Putamen (tissue), 1 donor: ENCODE results near the gene TADA2B.

ENCODE experiments used
- DNase-seq: peaks from one replicate; pipeline ENCODE4 v3.0.0-alpha.2; 2016; ENCODE audit warnings: low spot score

TADA2B gene

DNA sequence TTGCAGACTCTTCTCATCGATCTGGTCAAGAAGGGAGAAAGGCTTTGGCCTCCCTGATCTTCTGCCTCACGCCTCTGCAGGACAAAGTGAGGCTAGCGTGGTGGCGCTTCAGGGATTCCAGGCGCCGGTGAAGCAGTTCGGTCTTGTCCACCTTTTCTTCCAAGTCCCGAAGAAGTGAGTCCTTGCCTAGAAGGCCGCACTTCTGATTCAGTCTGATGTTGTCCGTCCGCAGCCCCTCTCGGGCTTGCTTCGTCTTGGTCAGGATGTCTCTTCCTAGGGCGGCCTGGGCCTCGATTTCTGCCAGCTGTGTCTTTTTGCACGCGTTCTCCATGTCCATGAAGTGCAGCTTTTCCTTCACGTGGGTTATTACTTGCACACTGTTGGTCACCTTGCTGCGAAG, 1.9 kb upstream of the TADA2B start:
- DNase-seq = no peak

DNA sequence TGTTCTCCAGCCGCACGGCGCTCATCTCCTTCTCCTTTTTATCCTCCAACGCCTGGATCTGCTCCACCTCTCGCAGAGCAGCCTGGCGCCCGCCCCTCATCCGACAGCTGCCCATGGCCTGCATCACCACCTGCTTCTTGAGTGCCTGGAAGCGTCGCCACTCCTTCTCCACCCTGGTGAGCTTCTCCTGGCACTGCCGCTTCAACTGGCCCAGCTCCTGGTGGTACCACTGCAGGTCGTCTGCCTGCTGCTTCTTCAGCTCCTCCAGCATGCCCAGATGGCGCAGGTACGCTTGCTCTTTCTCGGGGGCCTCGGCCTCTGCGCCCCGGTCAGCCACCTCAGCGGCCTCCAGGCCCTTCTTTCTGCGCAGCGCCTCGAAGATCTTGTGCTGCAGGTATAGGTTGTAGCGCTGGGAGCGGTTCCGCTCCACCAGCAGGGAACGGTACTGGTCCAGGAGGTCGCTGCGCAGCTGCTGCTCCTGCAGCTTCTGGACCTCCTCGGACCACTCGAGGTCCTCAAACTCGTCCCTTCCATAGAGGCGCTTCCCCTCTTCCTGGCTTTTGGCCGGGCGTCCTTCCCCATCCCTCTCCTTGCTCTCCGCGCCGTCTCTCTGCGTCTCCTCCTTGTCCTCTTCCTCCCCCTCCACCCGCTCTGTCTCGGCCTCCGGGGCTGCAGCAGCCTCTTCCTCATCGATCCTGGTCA, 1.2 kb upstream of the TADA2B start:
- no peak for DNase-seq

DNA sequence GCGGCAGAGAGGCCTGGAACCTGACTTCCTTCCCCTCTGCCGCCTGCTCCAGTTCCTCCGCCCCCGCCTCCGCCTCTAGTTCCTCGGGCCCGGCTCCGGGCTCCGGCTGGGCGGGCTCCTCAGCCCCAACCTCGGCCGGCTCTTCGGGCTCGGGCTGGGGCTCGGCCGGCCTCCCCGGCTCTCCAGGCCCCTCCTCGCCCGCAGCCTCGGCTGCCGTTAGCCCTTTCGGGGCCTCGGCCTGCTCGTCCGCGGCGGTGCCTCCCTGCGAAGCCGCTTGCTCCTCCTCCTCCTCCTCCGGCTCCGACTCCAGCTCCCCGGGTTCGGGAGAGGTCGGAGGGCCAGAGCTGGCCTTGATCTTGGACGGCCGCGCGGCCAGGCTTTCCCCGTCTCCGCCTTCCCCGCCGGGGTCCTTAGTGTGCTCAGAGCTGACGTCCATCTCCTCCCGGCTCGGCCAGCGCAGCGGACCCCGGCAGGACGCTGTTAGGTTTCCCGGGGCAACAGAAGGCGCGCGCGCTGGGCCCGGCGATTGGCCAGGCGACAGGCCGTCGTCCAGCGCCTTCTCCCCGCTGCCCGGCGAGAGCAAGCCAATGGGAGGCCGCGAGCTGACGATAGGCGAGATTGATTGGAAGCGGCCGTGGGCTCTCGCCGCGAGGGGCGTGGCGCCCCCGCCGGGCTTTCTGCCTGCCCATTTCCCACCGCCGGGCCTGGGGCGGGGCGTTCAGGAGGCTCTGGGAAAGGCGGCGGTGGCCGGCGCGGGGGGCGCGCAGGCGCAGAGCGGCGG, 479 bp upstream of the TADA2B start:
- DNase-seq = peak; percentile 98

DNA sequence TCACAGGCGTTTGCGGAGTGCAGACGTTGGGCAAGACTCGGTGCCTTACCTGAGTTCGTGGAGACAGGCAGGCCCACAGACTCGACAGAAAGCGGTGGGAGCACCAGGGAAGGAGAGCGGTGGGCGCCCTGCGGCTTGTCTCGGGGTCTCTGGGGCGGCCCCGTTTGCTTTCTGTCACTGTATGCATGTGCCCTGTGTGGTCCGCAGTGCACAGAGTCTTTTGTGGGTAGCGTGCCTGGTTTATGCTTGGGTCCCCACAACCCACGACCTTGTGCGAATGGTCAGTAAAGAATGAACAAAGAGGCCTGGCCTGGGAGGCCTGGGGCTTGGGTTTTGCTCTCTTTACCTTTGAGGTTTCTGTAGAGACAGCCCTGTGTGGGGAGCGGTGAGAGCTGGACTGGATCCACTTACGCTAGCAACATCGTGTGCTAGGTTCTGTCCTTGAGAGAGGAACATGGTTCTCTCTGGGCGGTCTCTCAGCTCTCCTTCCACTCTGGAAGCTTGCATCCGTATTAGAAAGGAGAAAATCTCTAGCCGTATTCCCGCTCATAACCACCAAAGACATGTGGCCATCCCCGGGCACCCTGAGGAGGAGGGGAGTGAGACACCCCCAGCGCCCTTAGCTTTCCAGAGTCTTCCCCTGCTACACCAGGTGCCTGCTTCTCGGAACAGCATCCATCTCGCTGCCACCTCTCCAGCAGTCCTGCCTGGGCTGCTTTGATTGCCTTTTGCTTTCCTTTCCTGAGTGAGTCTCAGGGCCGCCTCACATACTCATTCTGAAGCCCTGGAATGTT, 1.2 kb downstream of the TADA2B start:
- DNase-seq = no peak

DNA sequence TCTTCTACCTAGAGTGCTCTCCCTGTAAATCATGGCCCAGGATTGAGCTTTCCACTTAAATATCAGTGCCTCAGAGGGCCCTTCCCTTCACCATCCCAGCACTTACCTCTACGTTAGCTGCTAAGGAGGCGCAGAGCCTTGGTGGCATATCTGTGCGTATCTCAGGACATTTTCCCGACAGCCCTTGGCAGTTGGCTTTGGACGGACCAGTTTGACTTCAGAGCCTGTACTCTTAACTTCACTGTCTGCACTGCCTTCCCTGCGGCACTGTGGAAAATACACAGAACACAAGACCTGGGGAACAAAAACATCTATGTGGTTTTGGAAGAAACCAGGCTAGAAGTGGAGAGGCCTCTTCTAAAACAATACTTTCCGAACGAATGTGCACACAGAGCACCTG, 2.4 kb downstream of the TADA2B start:
- DNase-seq = no peak

DNA sequence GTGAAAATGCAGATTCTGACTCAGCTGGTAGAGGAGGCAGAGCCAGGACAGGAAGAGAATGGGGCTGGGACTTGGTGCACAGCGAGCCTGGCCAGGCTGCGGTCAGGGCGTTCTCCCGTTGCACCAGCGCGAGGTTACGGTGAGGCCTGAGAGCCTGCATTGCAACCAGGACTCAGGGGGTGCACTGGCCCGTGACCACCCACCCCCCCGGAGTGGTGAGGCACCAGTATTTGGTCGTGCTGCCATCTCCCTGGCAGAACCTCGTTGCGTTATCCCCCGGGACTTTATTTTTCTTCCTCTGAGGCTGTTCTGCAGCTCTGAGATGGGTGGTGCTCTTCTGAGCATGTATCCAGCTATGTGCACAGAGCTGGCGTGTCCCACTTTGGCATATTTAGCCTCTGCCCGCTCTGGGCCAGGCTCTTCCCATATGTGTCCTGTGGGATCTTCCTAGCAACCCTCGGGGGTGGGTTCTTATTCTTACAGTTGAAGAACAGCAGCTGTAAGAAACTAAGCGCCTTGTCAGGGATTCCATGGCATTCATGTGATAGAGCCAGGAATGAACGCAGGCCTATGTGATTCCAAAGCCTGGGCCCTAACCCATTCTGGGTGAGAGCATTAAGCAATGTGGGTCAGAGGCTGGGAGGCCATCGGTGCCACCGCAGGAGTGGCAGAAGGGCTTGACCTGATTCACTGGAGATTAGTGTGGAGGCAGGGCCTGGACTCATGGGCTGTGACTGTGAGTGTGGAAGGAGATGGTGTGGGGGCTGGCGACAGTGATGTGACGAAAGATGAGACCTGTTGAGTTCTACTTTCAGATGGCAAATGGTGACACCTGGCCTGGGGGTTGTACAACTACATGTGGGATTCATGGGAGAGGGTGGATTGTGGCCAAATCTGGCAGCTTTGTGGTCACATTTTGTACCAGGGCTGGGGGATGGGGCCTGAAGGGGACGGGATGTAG, 3.1 kb downstream of the TADA2B start:
- DNase-seq = no peak

DNA sequence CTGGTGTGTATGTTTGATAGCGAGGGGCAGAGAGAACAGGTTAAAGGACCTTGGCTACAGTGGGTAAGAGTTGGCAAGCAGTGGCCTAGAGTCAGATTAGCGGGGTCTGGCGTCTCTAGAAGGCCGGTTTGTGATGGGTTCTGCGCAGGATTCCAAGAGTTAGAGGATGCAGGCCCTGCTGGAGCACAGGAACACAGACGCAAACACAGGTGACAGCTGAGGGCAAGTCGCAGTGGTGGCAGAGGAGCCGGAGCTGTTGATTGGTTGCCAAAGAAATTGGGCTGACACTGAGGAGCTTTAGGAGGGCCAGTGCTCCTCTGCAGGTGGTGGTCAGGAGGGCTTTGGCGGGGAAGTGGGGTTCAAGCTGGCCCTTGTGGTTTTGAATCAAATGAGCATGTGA, 3.8 kb downstream of the TADA2B start:
- DNase-seq = no peak

DNA sequence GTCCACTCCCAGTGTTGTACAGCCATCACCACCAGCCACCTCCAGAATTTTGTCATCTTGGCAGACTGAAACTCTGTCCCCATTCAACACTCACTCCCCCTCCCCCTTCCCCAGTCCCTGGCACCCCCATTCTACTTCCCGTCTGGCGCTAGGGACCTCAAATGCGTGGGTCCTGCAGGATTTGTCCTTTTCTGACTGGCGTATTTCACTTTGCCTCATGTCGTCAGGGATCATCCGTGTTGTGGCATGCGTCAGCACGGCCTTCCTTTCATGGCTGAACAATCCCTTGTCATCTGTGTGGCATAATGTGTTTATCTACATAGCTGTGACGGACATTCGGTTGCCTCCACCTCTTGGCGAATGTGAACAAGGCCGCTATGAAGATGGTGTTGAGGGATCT, 5.5 kb downstream of the TADA2B start:
- no peak for DNase-seq

DNA sequence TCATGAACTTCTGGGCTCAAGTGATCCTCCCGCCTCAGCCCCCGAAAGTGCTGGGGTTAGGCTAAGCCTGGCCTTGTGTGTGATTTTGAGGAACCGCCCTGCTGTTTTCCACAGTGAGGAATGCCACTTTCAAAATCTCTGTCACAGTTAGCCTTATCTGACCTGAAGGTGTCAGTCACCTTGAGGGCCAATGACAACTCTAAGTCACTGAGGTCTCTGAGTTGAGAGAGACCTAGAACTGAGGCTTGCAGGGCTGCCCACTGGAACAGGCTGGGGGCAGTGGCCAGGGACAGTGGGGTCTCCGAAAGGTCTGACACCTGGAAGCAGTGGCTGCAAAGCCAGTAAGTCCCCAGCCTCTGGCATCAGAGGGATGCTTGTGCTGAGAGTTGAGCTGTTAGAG, 6.1 kb downstream of the TADA2B start:
- no peak for DNase-seq

DNA sequence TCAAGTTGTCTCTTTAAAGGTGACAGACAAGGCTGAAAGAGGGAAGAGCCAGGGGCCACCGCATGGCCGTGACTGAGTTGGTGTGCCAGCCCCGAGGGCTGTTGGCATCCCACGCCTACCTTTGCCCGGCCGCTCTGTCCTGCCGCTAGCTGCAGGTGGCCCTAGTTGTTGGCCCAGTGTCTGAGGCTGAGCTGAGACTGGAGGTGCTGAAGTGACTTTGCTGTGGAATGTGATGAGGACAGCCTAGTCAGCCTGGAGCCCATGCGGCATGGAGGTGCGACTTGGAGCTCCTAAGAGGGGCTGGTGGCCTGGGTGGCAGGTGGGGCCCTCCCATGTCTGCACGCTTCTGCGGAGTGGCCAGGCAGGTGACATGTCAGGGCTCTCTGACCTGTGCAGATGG, 6.6 kb downstream of the TADA2B start:
- no peak for DNase-seq

DNA sequence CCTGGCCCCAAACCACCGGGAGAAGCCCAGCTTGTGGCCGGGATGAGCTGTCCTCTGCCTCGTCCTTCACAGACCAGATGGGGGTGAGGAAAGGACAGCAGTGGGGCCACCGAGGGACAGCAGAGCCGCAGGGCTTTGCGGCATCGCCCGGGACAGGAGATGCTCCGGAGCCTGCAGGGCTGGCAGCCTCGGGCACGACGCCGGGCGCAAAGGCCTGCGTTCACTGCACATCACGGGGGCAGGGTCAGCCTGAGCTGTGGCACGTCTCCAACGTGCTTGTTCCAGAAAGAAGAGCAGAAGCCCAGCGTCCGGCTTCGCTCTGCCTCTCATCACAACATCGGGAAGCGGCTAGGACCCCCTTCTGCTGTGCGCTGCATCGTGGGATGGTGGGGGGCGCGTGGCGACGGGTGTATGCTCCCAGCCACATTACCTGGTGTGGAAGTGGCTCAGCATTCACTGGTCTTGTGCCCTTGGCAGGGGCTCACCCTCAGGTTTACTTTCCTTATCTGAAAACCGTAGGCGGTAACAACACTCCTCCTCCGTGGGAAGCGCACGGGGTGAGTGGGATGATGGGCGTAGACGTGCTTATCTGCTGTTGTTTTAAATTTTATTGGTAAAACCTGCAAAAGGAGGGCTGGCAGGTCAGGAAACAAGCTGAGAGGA, 7.4 kb downstream of the TADA2B start:
- DNase-seq = no peak

DNA sequence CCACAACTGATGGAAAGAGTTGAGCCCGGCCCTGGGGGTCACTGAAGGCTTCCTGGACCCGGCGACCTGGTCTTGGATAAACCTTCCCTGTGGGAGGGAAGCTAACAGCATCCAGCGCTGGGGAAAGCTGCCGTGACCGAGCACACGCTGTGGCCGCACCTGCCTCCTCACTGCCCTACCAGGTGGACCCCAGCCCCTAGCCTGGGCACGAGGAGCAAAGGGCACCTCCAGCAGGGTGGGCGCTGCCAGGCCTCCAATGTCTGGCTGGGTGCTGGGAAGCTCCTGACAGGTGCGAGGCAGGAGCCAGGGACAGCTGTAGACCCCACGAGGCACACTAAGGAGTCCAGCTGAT, 7.9 kb downstream of the TADA2B start:
- no peak for DNase-seq

DNA sequence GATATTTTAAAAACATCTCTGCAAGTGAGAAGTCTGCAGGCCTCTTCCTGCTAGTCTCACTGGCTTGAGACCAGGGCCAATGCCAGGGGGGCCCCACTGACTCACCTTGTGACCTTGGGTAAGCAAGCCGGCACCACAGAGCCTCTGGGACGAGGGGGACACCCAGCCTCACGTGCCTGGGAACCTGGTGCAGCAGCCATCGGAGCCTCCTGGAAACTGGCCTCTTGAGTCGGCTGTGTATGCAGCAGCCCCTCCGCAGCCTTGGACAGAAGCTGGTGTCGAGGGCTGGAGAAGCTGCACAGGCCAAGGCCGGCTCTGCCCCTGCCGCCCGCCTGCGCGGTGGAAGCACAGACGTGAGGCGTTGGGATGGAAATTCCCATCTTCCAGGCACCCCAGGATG, 8.7 kb downstream of the TADA2B start:
- DNase-seq = no peak

DNA sequence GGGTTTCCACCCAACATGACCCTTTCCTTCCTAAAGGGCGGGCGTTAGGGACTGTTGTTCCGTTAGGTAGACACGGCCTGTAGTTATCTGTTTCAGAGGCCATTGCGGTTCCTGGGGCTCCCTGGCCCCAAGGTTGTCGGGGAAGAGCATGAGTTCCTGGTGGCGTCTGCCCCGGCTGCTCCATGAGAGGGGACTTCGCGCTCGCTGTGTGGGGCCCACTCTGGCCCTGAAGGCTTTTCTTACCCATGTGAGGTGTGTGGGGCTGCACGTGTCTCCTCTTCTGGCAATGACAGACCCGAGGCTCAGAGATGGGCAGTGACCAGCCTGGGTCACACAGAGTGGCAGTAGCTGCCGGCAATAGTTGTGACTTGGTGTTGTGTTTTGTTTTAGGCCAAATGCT, 9.1 kb downstream of the TADA2B start:
- DNase-seq = no peak

DNA sequence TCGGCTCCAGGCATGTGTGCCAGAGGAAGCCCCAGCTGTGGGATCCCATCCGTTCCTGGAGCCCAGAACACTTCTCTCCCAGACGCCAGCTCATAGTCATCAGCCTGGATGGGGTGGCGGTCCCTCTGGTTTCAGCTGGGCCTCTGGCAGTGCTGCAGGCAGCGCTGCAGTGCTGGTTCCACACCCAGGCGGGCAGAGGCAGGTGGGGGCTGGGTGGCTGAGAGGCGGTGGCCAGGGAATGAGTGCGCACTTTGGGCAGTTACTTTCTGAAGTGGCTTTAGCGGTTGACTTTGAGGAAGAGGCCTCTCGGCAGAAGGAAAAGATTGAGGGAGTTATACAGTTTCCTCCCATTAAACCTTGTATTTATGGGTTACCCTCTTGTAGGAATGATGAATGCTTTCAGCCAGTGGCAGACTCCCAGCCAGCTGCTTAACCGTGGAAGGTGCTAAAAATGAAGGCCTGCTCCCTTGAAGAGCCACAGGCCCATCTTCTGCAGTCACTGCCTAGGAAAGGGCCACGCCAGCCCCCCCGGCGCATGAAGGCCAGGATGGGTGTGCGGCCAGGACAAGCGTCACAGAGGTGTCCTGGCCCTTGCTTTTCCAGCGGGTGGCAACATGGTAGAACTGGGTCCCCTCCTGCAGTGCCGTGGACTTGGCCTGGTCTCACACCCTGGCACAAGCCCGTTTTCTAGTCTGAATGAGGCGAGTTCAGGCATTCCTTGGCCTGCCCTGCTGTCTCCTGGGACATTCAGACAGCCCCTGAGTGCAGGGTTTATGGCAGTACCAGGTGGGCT, 9.9 kb downstream of the TADA2B start:
- DNase-seq = peak; percentile 37

DNA sequence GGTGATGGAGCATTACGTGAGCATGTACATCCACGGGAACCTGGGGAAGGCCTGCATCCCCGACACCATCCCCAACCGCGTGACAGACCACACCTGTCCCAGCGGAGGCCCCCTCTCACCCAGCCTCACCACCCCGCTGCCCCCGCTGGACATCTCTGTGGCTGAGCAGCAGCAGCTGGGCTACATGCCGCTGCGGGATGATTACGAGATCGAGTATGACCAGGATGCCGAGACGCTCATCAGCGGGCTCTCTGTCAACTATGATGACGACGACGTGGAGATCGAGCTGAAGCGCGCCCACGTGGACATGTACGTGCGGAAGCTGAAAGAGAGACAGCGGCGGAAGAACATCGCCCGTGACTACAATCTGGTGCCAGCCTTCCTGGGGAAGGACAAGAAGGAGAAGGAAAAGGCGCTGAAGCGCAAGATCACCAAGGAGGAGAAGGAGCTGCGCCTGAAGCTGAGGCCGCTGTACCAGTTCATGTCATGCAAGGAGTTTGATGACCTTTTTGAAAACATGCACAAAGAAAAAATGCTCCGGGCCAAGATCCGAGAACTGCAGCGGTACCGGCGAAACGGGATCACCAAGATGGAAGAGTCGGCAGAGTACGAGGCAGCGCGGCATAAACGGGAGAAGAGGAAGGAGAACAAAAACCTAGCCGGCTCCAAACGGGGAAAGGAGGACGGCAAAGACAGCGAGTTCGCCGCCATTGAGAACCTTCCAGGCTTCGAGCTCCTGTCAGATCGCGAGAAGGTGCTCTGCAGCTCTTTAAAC, 11.1 kb downstream of the TADA2B start:
- DNase-seq = no peak

DNA sequence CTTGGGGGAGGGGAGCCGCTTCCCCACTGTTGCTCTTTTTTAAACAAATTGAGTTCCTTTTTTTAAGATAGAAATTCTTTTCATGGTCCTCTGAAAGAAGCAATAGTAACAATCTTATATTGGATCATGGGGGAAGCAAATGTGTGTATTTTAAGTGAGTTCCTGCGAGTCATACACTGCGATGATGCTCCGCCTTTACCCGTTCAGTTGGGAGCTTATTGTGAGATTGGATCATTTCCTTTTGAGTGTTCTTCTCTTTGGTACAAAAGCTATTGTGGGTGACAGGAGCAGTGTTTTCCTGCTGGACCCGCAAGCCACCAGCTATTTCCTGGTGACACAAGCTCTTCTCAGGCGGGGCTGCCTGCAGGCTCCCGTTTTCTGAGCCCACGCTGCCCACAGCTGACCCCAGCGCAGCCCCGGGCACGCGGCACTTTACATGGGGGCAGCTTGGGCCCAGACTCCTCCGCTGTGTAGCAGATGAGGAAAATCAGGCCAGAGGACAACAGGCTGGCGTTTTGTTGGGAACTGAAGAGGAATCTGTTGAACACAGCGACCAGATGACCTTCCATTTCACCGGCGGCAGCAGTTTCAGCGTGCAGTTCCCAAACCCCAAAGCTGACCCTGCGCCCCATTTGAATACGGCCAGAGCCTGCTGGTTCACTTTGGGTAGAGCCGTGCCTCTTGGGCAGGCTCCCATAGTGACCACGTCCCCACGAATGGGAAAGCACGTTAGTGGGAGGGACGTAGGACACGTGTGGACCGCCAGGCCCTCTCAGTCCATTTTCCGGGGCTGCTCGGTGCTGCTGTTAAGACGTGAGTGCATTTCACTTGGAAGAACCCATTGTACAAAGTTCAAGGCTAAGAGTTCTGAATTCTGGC, 12.2 kb downstream of the TADA2B start:
- DNase-seq = no peak

DNA sequence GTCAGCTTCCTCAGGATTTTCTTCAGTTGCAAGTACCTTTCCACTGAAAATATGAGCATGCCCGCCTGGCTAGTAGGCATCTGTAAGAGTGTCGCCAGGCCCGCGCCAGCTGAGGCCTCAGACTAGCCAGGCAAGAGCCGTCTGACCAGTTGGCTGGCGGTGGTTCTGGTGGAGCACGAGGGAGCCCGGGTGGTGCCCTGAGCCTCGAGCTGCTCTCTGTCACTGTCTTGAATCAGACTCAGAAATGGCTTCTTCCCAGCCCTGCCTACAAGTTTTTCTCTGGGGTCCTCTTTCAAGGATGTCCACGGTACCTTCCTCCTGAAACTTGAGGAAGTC, 12.8 kb downstream of the TADA2B start:
- DNase-seq = no peak

DNA sequence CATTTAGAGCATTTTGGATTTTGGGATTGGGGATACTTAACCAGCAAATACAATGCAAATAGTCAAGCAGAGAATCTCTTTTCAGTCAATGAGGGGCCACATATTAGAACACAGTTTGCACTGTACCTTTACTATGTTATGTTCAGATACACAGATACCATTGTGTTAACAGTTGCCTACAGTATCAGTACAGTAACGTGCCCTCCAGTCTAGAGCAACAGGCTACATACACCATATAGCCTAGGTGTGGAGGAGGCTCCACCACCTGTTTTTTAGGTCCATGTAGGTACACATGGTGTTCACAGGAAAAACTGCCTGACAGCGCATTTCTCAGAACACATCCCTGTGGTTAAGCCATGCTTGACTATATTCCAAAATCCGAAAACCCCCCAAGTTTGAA, 15.6 kb downstream of the TADA2B start:
- DNase-seq = no peak
